ENCODE results near the gene BNC1.

DNA sequence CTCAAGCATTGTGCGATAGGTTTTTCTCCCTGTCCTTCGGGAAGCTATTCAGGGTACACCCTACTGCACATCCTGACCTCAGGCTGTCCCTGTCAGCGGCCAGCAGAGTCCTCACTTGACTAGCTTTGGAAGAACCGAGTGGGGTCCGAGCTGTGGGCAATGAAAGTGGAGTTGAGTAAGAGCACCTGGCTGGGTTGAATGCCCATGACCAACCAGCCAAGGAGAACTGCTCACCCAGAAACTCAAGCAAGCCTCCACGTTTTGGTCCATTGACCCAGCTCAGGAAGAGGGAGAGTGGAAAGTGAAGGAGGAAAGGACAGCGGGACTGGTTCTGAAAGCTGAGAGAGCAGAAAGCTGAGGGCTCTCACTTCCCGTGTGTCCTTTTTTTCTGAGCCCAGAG lies 40.8 kb downstream of the BNC1 start:
- TF ChIP-seq, protein P1, sequence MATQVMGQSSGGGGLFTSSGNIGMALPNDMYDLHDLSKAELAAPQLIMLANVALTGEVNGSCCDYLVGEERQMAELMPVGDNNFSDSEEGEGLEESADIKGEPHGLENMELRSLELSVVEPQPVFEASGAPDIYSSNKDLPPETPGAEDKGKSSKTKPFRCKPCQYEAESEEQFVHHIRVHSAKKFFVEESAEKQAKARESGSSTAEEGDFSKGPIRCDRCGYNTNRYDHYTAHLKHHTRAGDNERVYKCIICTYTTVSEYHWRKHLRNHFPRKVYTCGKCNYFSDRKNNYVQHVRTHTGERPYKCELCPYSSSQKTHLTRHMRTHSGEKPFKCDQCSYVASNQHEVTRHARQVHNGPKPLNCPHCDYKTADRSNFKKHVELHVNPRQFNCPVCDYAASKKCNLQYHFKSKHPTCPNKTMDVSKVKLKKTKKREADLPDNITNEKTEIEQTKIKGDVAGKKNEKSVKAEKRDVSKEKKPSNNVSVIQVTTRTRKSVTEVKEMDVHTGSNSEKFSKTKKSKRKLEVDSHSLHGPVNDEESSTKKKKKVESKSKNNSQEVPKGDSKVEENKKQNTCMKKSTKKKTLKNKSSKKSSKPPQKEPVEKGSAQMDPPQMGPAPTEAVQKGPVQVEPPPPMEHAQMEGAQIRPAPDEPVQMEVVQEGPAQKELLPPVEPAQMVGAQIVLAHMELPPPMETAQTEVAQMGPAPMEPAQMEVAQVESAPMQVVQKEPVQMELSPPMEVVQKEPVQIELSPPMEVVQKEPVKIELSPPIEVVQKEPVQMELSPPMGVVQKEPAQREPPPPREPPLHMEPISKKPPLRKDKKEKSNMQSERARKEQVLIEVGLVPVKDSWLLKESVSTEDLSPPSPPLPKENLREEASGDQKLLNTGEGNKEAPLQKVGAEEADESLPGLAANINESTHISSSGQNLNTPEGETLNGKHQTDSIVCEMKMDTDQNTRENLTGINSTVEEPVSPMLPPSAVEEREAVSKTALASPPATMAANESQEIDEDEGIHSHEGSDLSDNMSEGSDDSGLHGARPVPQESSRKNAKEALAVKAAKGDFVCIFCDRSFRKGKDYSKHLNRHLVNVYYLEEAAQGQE (IDR thresholded peaks at IDR 0.05; ENCODE audit: low read depth), result no peak
- no peak for TF ChIP-seq FOXM1 (IDR thresholded peaks at IDR 0.05; ENCODE audit: borderline replicate concordance, low read depth)
- no peak for TF ChIP-seq TEAD4 (IDR thresholded peaks at IDR 0.05)
- no peak for TF ChIP-seq EP300 (IDR thresholded peaks at IDR 0.05; ENCODE audit: borderline replicate concordance)
- TF ChIP-seq, protein P2, sequence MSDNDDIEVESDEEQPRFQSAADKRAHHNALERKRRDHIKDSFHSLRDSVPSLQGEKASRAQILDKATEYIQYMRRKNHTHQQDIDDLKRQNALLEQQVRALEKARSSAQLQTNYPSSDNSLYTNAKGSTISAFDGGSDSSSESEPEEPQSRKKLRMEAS (IDR thresholded peaks at IDR 0.05), result no peak

Measured in Ishikawa (cell line).